ENCODE data around the gene PDC.

DNA sequence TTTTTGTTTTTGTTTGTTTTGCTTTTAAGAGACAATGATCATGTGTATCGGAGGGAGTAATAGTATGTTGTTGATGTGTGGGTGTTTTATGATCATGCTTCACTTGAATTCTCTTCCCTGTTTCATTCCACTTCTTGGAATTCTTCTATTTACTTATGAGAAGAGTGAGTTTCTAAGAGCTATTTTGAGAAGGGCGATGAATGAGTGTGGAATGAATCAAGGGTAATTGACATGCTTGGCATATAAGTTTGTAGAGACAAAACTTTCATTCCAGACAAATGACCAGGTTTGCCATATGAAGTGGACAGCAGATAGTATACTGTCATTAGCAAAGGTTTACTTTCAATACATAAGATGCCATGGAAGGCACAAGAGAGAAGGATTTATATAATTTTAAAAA, 42.3 kb upstream of the PDC start:
- no peak for TF ChIP-seq EZH2 (IDR thresholded peaks at IDR 0.05; ENCODE audit: borderline replicate concordance, low read depth, low read length, severe bottlenecking)
- TF ChIP-seq POLR2AphosphoS5 (IDR thresholded peaks at IDR 0.05; ENCODE audit: insufficient read depth, low read depth, low read length) = no peak
- TF ChIP-seq, protein P1, sequence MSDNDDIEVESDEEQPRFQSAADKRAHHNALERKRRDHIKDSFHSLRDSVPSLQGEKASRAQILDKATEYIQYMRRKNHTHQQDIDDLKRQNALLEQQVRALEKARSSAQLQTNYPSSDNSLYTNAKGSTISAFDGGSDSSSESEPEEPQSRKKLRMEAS (IDR thresholded peaks at IDR 0.05; ENCODE audit: insufficient read depth, insufficient read length) = no peak
- TF ChIP-seq, protein P2, sequence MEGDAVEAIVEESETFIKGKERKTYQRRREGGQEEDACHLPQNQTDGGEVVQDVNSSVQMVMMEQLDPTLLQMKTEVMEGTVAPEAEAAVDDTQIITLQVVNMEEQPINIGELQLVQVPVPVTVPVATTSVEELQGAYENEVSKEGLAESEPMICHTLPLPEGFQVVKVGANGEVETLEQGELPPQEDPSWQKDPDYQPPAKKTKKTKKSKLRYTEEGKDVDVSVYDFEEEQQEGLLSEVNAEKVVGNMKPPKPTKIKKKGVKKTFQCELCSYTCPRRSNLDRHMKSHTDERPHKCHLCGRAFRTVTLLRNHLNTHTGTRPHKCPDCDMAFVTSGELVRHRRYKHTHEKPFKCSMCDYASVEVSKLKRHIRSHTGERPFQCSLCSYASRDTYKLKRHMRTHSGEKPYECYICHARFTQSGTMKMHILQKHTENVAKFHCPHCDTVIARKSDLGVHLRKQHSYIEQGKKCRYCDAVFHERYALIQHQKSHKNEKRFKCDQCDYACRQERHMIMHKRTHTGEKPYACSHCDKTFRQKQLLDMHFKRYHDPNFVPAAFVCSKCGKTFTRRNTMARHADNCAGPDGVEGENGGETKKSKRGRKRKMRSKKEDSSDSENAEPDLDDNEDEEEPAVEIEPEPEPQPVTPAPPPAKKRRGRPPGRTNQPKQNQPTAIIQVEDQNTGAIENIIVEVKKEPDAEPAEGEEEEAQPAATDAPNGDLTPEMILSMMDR (IDR thresholded peaks at IDR 0.05; ENCODE audit: extremely low read depth in 1 of 2, insufficient read depth in 1 of 2, low read depth in 1 of 2, low read length in 2 of 2) = no peak
- TF ChIP-seq POLR2A (IDR thresholded peaks at IDR 0.05; ENCODE audit: low read depth, low read length) = no peak
- TF ChIP-seq MYC (IDR thresholded peaks at IDR 0.05; ENCODE audit: low read depth, low read length) = no peak
- no peak for TF ChIP-seq GATA2 (IDR thresholded peaks at IDR 0.05; ENCODE audit: insufficient read depth, insufficient read length, low read depth, low read length)
- TF ChIP-seq FOS (IDR thresholded peaks at IDR 0.05; ENCODE audit: borderline replicate concordance, insufficient read depth, low read length) = no peak
- TF ChIP-seq JUN (IDR thresholded peaks at IDR 0.05; ENCODE audit: borderline replicate concordance, insufficient read depth, insufficient read length, low read depth) = no peak

All from endothelial cell of umbilical vein (primary cell).